CD14-positive monocyte (primary cell): ENCODE results near the gene ELK1. TPM values are rescaled to one million over a fixed set of nuclear protein-coding genes. Genes with fewer than 3 reads are reported as not detected.
A peak's percentile ranks its signal among the peaks of the same experiment; 100 is the strongest.

Experiments used
- DNase-seq, 3 donors: peaks; one replicate each; pipeline ENCODE4 v3.0.0-alpha.2; 2011 to 2022
- H2AFZ ChIP-seq: 2 replicates; pipeline ENCODE4 v1.6.0; 2012; ENCODE audit warnings: mild to moderate bottlenecking, low read depth, low read length, inconsistent platforms; ENCODE audit not compliant: insufficient read depth, poor library complexity, severe bottlenecking
- H3K27ac ChIP-seq, 2 donors: 1 replicate in 1 of 2; 2 replicates in 1 of 2; pipeline ENCODE4 v1.5.1; 2012 to 2013; ENCODE audit warnings: low read length in 2 of 2, control low read depth in 1 of 2, inconsistent platforms in 1 of 2, low read depth in 1 of 2, mild to moderate bottlenecking in 1 of 2
- H3K27me3 ChIP-seq, 2 donors: one replicate each; pipeline versions ENCODE4 v1.6.0 to v1.6.1; 2011 to 2013; ENCODE audit warnings: low read length in 2 of 2; ENCODE audit not compliant: control insufficient read depth in 2 of 2, insufficient read depth in 2 of 2
- H3K36me3 ChIP-seq, 2 donors: replicated peaks in 1 of 2; 1 replicate in 1 of 2; 2 replicates in 1 of 2; pipeline versions ENCODE4 v1.5.1 to v1.6.1; 2012 to 2013; ENCODE audit warnings: low read length in 2 of 2, control low read depth in 1 of 2, inconsistent platforms in 1 of 2, mild to moderate bottlenecking in 1 of 2; ENCODE audit not compliant: insufficient read depth in 2 of 2, control insufficient read depth in 1 of 2
- H3K4me1 ChIP-seq, 2 donors: 1 replicate in 1 of 2; 2 replicates in 1 of 2; pipeline versions ENCODE4 v1.5.1 to v1.6.1; 2012 to 2013; ENCODE audit warnings: low read length in 2 of 2, control low read depth in 1 of 2, inconsistent platforms in 1 of 2, mild to moderate bottlenecking in 1 of 2, moderate library complexity in 1 of 2; ENCODE audit not compliant: insufficient read depth in 2 of 2, control insufficient read depth in 1 of 2
- H3K4me2 ChIP-seq: replicated peaks from 2 replicates; pipeline ENCODE3; 2012; ENCODE audit warnings: low read length, moderate library complexity, mild to moderate bottlenecking; ENCODE audit not compliant: poor library complexity, severe bottlenecking; ENCODE audit errors: extremely low read depth
- H3K4me3 ChIP-seq, 3 experiments: fragments of 200-600 bp in 1 of 3; sonication (generic) in 1 of 3; replicated peaks in 1 of 3; 1 replicate in 2 of 3; 2 replicates in 1 of 3; pipeline ENCODE4 v1.5.1; 2011 to 2013; ENCODE audit warnings: low read length in 3 of 3, mild to moderate bottlenecking in 3 of 3, control low read depth in 2 of 3, low read depth in 2 of 3, inconsistent platforms in 1 of 3, moderate library complexity in 1 of 3
- H3K79me2 ChIP-seq: 2 replicates; pipeline ENCODE4 v1.6.0; 2012; ENCODE audit warnings: mild to moderate bottlenecking, control low read depth, inconsistent platforms, low read length, moderate library complexity; ENCODE audit not compliant: insufficient read depth
- H3K9ac ChIP-seq: 2 replicates; pipeline ENCODE4 v1.6.0; 2017; ENCODE audit warnings: low read length, mild to moderate bottlenecking; ENCODE audit not compliant: insufficient read depth, poor library complexity, severe bottlenecking
- H3K9me3 ChIP-seq, 2 donors: replicated peaks in 1 of 2; 1 replicate in 1 of 2; 2 replicates in 1 of 2; pipeline versions ENCODE4 v1.5.1 to v1.6.1; 2012 to 2013; ENCODE audit warnings: low read length in 2 of 2, control low read depth in 1 of 2; ENCODE audit not compliant: control insufficient read depth in 1 of 2, insufficient read depth in 1 of 2
- H4K20me1 ChIP-seq: 2 replicates; pipeline ENCODE4 v1.6.0; 2012; ENCODE audit warnings: mild to moderate bottlenecking, low read length, control low read depth, moderate library complexity; ENCODE audit not compliant: insufficient read depth
- H3K27ac Mint-ChIP-seq, 7 donors: one replicate each; pipeline ENCODE4 v1.8.0; 2020; ENCODE audit warnings: mild to moderate bottlenecking in 7 of 7, mixed read lengths in 7 of 7, moderate library complexity in 6 of 7, inconsistent platforms in 2 of 7
- H3K27me3 Mint-ChIP-seq, 3 donors: one replicate each; pipeline ENCODE4 v1.8.0; 2021 to 2022; ENCODE audit warnings: low read depth in 3 of 3, mild to moderate bottlenecking in 3 of 3, mixed read lengths in 3 of 3, moderate library complexity in 3 of 3, inconsistent platforms in 1 of 3
- H3K36me3 Mint-ChIP-seq, 2 donors: one replicate each; pipeline ENCODE4 v1.8.0; 2020; ENCODE audit warnings: mixed read lengths in 2 of 2, inconsistent platforms in 1 of 2, mild to moderate bottlenecking in 1 of 2
- H3K4me1 Mint-ChIP-seq: one replicate; pipeline ENCODE4 v1.8.0; 2020; ENCODE audit warnings: mild to moderate bottlenecking, mixed read lengths
- H3K4me3 Mint-ChIP-seq, 2 donors: one replicate each; pipeline ENCODE4 v1.8.0; 2020; ENCODE audit warnings: mild to moderate bottlenecking in 2 of 2, mixed read lengths in 2 of 2, moderate library complexity in 1 of 2
- H3K9me3 Mint-ChIP-seq, 7 donors: one replicate each; pipeline ENCODE4 v1.8.0; 2020 to 2022; ENCODE audit warnings: mixed read lengths in 7 of 7, mild to moderate bottlenecking in 6 of 7, moderate library complexity in 6 of 7, inconsistent platforms in 2 of 7
- CTCF ChIP-seq: fragments of 200-600 bp; IDR thresholded peaks from one replicate; pipeline ENCODE4 v1.8.0; 2022; ENCODE audit warnings: antibody characterized with exemption, mild to moderate bottlenecking
- WGBS: methylation state at CpG from one replicate; pipeline ENCODE4 v1.1.5; 2013; ENCODE audit warnings: missing lambda C conversion rate; ENCODE audit not compliant: insufficient coverage; 5-methylcytosine and 5-hydroxymethylcytosine counted together
- intact Hi-C, 2 donors: fragments of 100-400 bp; cut with micrococcal nuclease; formaldehyde crosslinking; loops; one replicate each; pipeline versions ENCODE4 v1.15.0 to v1.15.1; 2023
- polyA plus RNA-seq, 3 donors: library from polyadenylated mRNA; depleted of rRNA in 1 of 3; unstranded in 2 of 3; stranded (reverse) in 1 of 3; fragments of 300-500 nt in 2 of 3; fragments of >200 nt in 1 of 3; fragmentation: Illumina TruSeq in 2 of 3; gene quantifications; 1 replicate in 2 of 3; 2 replicates in 1 of 3; pipeline ENCODE4 v1.2.3, GENCODE V29; 2012 to 2021

Gene ELK1
- polyA plus RNA-seq, 3 donors, result 9.5 to 11.9 (median 10.7) TPM

DNA sequence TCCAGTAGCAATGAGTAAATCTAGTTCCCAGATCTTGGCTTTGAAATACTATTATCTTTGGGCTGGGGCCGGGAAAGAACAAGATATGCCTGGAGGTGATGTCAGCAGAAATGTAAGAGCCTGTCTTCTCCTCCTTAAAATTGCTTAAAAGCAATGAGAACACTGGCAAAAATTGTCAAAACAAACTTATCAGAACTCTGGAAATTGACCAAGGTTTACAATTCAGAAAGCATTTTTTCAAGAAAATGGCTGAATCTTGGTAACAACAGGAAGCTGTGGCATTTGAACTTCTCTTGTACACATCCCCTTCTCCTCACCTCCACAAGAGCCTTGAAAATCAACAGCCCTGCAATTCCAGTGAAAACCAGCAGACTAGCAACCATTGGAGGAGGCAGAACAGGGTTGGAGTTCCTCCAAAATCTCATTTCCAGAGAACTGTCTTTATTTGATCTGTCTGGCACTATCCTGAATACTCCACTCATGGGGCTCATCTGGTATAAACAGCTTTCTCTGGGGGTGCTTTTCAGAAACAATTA, 54.6 kb downstream of the ELK1 start:
- peaks cover 0 to 6% (median 0%) of the 10 kb centered on the region in 3 donors for H3K27me3 Mint-ChIP-seq

DNA sequence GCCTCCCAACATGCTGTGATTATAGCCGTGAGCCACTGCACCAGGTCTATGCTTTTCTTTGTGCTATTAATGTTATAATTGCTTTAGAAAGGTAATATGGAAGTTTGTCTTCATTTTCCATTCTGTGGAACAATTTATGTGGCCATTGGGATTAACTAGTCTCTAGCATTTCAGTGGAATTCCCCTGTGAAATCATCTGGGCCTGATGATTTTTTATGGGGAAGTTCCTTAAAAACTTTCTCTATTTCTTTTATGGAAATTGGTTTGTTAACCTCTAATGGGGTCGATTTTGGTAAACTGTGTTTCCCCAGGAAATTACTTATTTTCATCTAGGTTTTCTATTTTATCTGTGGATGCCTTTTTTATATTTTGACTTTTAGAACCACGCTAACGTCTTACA, 56.8 kb downstream of the ELK1 start:
- H3K27ac ChIP-seq, result no peak overlapping the region
- H3K9me3 Mint-ChIP-seq, result peaks cover 2 to 20% (median 10%) of the 10 kb centered on the region in 7 donors
- no peak overlapping the region for H2AFZ ChIP-seq
- H3K4me3 Mint-ChIP-seq, result no peak overlapping the region
- no CpG with 5 or more reads among the region's 4 CpGs for WGBS
- no peak overlapping the region for H3K4me2 ChIP-seq
- H3K36me3 ChIP-seq, result no peaks in the 10 kb centered on the region
- DNase-seq, result peak in 1 of 3 donors; percentile 26
- H3K4me1 Mint-ChIP-seq, result no peaks in the 10 kb centered on the region
- no peaks in the 10 kb centered on the region for H3K4me1 ChIP-seq
- intact Hi-C loops, result no loop called here
- H3K9me3 ChIP-seq, result peaks cover 0 to 4% of the 10 kb centered on the region in 2 donors
- no peaks in the 10 kb centered on the region for H3K79me2 ChIP-seq
- H3K9ac ChIP-seq, result no peak overlapping the region
- no peak for TF ChIP-seq CTCF
- H4K20me1 ChIP-seq, result no peaks in the 10 kb centered on the region
- H3K4me3 ChIP-seq, result no peak overlapping the region
- H3K36me3 Mint-ChIP-seq, result no peaks in the 10 kb centered on the region
- no peaks in the 10 kb centered on the region for H3K27me3 ChIP-seq
- H3K27me3 Mint-ChIP-seq, result peaks cover 0 to 6% (median 2%) of the 10 kb centered on the region in 3 donors
- no peak overlapping the region for H3K27ac Mint-ChIP-seq

More for the DNA sequence above, 54.6 kb downstream of the ELK1 start:
- H3K4me2 ChIP-seq, result no peak overlapping the region
- peaks cover 5 to 9% of the 10 kb centered on the region in 2 donors for H3K9me3 ChIP-seq
- Mint-ChIP-seq H3K9me3 (peaks cover 2 to 31% (median 13%) of the 10 kb centered on the region in 7 donors), H3K27ac (no peak overlapping the region), H3K4me1 (no peaks in the 10 kb centered on the region), H3K4me3 (no peak overlapping the region), H3K36me3 (no peaks in the 10 kb centered on the region)
- DNase-seq, result no peak
- H3K9ac ChIP-seq, result no peak overlapping the region
- no peak overlapping the region for H3K27ac ChIP-seq
- no peaks in the 10 kb centered on the region for H3K27me3 ChIP-seq
- H3K4me3 ChIP-seq, result no peak overlapping the region
- no CpG with 5 or more reads among the region's 1 CpG for WGBS
- intact Hi-C loops, result no loop called here
- no peak for TF ChIP-seq CTCF
- H3K4me1 ChIP-seq, result no peaks in the 10 kb centered on the region
- no peaks in the 10 kb centered on the region for H3K79me2 ChIP-seq
- H3K36me3 ChIP-seq, result no peaks in the 10 kb centered on the region
- peak overlapping the region; percentile 29 for H2AFZ ChIP-seq
- H4K20me1 ChIP-seq, result no peaks in the 10 kb centered on the region
